Stimulated activated CD4-positive, alpha-beta T cell treated with anti-CD3 and anti-CD28 coated beads, Interleukin-4, amount 100 ng/mL, for 24 hours (primary cell): ENCODE measurements around the gene NCS1.
"Not testable (repeated sequence)": the region's sequence is repeated elsewhere in the genome, so short reads cannot be mapped to it uniquely, and the experiment has no call there.

Experiments used
- DNase-seq: peaks from one replicate; pipeline ENCODE4 v3.0.0-alpha.2; 2020

The NCS1 gene

GRCh38 chr9:130266236-130267098 is 94.3 kb downstream of the NCS1 start:
- DNase-seq: no peak

- DNase-seq: no peak
Measured at GRCh38 chr9:130267930-130268329, 95.7 kb downstream of the NCS1 start.

GRCh38 chr9:130268521-130269211 is 96.5 kb downstream of the NCS1 start:
- no peak for DNase-seq

- no peak for DNase-seq
Measured at GRCh38 chr9:130271473-130271872, 99.3 kb downstream of the NCS1 start.

- DNase-seq: no peak
Measured at GRCh38 chr9:130275156-130275555, 103.0 kb downstream of the NCS1 start.

- DNase-seq: no peak
Measured at GRCh38 chr9:130276121-130276520, 103.9 kb downstream of the NCS1 start.

GRCh38 chr9:130276955-130277354 is 104.8 kb downstream of the NCS1 start:
- DNase-seq: no peak

- not testable (repeated sequence) for DNase-seq
Measured at GRCh38 chr9:130277525-130277924, 105.3 kb downstream of the NCS1 start.

GRCh38 chr9:130283539-130284248 is 111.5 kb downstream of the NCS1 start:
- no peak for DNase-seq

- no peak for DNase-seq
Measured at GRCh38 chr9:130284249-130284625, 112.0 kb downstream of the NCS1 start.

GRCh38 chr9:130284690-130285089 is 112.5 kb downstream of the NCS1 start:
- no peak for DNase-seq

GRCh38 chr9:130285271-130285670 is 113.1 kb downstream of the NCS1 start:
- no peak for DNase-seq

- no peak for DNase-seq
Measured at GRCh38 chr9:130286072-130286770, 114.0 kb downstream of the NCS1 start.
